ENCODE measurements around the gene HERC3. TPM values are rescaled to one million over a fixed set of nuclear protein-coding genes. Genes with fewer than 3 reads are reported as not detected.

HERC3 gene
- total and polyA plus RNA-seq, 2 donors (not counting 3 experiments of a cell fraction or from before 2014, with no cell fraction given), result 6.3 to 21.2 TPM

DNA sequence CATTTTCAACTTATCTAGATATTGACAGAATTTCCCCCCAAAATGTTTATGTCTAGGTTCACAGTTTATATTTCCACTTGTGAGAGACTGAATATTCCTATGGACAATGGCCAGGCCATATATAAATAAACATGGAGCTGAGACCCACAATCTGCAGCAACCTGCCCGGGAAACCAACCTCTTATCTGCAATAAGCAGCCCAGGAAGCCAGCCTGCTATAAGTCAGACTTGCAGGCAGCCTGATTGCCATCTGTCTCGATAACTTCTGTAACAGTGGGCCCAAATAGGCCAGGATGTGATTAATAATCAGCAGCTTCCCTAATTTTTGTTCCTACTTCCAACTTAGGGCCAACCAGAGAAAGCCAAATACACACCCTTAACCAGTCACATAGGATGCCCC, 110.5 kb downstream of the HERC3 start:
- ChIA-PET POLR2A (no interaction called here), CTCF (interaction anchor here (0.8 to 6.7 kb wide), 3 partner anchors 88 to 321 kb away, joined by 3 to 75 read pairs (median 8); no protein-coding TSS in a partner anchor)

GRCh38 chr4:88705223-88705622, 112.9 kb downstream of the HERC3 start:
- Histone ChIP-seq H3K27ac (ENCODE audit: insufficient read depth, low read depth, low read length) (no peak overlapping the region), H3K27me3 (ENCODE audit: control insufficient read depth in 2 of 2, insufficient read depth in 2 of 2, low read length in 2 of 2) (no peaks in the 10 kb centered on the region), H3K36me3 (ENCODE audit: control insufficient read depth in 2 of 2, extremely low read depth in 1 of 2, insufficient read depth in 2 of 2, low read length in 2 of 2) (no peaks in the 10 kb centered on the region), H3K79me2 (ENCODE audit: control insufficient read depth, insufficient read depth, low read length) (no peaks in the 10 kb centered on the region), H3K4me2 (ENCODE audit: insufficient read depth, low read length) (no peak overlapping the region), H4K20me1 (replicated peaks; ENCODE audit: control insufficient read depth, extremely low read depth, insufficient read depth, low read length) (no peaks in the 10 kb centered on the region), H3K4me1 (ENCODE audit: control insufficient read depth, extremely low read depth, insufficient read depth, low read length) (no peaks in the 10 kb centered on the region), H3K9ac (replicated peaks; ENCODE audit: extremely low read depth, insufficient read depth, low read length) (no peak overlapping the region), H3K4me3 (replicated peaks in 1 of 3; ENCODE audit: insufficient read depth in 1 of 3, low read depth in 1 of 3, low read length in 3 of 3) (no peak overlapping the region), H3K9me3 (replicated peaks; ENCODE audit: control insufficient read depth, insufficient read depth, low read length) (no peaks in the 10 kb centered on the region), H2AFZ (ENCODE audit: low read depth, low read length) (no peak overlapping the region), H3K9me1 (replicated peaks; ENCODE audit: control insufficient read depth, extremely low read depth, insufficient read depth, low read length) (no peaks in the 10 kb centered on the region)
- POLR2A ChIA-PET, result interaction anchor here (0.6 kb wide), 1 partner anchor 318 kb away, joined by 3 read pairs; no protein-coding TSS in a partner anchor
- CTCF ChIA-PET, result interaction anchor here (1.3 to 6.7 kb wide), 7 partner anchors 17 to 318 kb away, joined by 3 to 75 read pairs (median 7); no protein-coding TSS in a partner anchor
- intact Hi-C loops (cut with micrococcal nuclease), result no loop called here
- BruUV-seq (replicated peaks), result no TSS peak
- DNase-seq (ENCODE audit: low read depth, low spot score) (no peak), FAIRE-seq (no peak)
- TF ChIP-seq EZH2 (IDR thresholded peaks at IDR 0.05; ENCODE audit: borderline replicate concordance, low read depth, low read length, severe bottlenecking), result no peak
- no peak for TF ChIP-seq GATA2 (IDR thresholded peaks at IDR 0.05; ENCODE audit: insufficient read depth, insufficient read length, low read depth, low read length)
- no peak for TF ChIP-seq JUN (IDR thresholded peaks at IDR 0.05; ENCODE audit: borderline replicate concordance, insufficient read depth, insufficient read length, low read depth)
- no peak for TF ChIP-seq POLR2AphosphoS5 (IDR thresholded peaks at IDR 0.05; ENCODE audit: insufficient read depth, low read depth, low read length)
- no peak for TF ChIP-seq FOS (IDR thresholded peaks at IDR 0.05; ENCODE audit: borderline replicate concordance, insufficient read depth, low read length)
- TF ChIP-seq POLR2A (IDR thresholded peaks at IDR 0.05; ENCODE audit: low read depth, low read length), result no peak
- TF ChIP-seq, protein P1, sequence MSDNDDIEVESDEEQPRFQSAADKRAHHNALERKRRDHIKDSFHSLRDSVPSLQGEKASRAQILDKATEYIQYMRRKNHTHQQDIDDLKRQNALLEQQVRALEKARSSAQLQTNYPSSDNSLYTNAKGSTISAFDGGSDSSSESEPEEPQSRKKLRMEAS (IDR thresholded peaks at IDR 0.05; ENCODE audit: insufficient read depth, insufficient read length), result no peak
- TF ChIP-seq, protein P2, sequence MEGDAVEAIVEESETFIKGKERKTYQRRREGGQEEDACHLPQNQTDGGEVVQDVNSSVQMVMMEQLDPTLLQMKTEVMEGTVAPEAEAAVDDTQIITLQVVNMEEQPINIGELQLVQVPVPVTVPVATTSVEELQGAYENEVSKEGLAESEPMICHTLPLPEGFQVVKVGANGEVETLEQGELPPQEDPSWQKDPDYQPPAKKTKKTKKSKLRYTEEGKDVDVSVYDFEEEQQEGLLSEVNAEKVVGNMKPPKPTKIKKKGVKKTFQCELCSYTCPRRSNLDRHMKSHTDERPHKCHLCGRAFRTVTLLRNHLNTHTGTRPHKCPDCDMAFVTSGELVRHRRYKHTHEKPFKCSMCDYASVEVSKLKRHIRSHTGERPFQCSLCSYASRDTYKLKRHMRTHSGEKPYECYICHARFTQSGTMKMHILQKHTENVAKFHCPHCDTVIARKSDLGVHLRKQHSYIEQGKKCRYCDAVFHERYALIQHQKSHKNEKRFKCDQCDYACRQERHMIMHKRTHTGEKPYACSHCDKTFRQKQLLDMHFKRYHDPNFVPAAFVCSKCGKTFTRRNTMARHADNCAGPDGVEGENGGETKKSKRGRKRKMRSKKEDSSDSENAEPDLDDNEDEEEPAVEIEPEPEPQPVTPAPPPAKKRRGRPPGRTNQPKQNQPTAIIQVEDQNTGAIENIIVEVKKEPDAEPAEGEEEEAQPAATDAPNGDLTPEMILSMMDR (IDR thresholded peaks at IDR 0.05; ENCODE audit: extremely low read depth in 1 of 2, insufficient read depth in 1 of 2, low read depth in 1 of 2, low read length in 2 of 2), result no peak
- TF ChIP-seq MYC (IDR thresholded peaks at IDR 0.05; ENCODE audit: low read depth, low read length), result no peak
- dilution Hi-C loops (cut with MboI; ENCODE audit: extremely low pct_ligation_motif_present, low sequenced_read_pairs), result no loop called here

More for the DNA sequence above, 110.5 kb downstream of the HERC3 start:
- Histone ChIP-seq H3K4me3 (replicated peaks in 1 of 3; ENCODE audit: insufficient read depth in 1 of 3, low read depth in 1 of 3, low read length in 3 of 3) (no peak overlapping the region), H3K27me3 (ENCODE audit: control insufficient read depth in 2 of 2, insufficient read depth in 2 of 2, low read length in 2 of 2) (no peaks in the 10 kb centered on the region), H3K9me1 (replicated peaks; ENCODE audit: control insufficient read depth, extremely low read depth, insufficient read depth, low read length) (no peaks in the 10 kb centered on the region), H2AFZ (ENCODE audit: low read depth, low read length) (no peak overlapping the region), H3K36me3 (ENCODE audit: control insufficient read depth in 2 of 2, extremely low read depth in 1 of 2, insufficient read depth in 2 of 2, low read length in 2 of 2) (no peaks in the 10 kb centered on the region), H4K20me1 (replicated peaks; ENCODE audit: control insufficient read depth, extremely low read depth, insufficient read depth, low read length) (no peaks in the 10 kb centered on the region), H3K79me2 (ENCODE audit: control insufficient read depth, insufficient read depth, low read length) (no peaks in the 10 kb centered on the region), H3K9me3 (replicated peaks; ENCODE audit: control insufficient read depth, insufficient read depth, low read length) (no peaks in the 10 kb centered on the region), H3K9ac (replicated peaks; ENCODE audit: extremely low read depth, insufficient read depth, low read length) (no peak overlapping the region), H3K27ac (ENCODE audit: insufficient read depth, low read depth, low read length) (no peak overlapping the region), H3K4me1 (ENCODE audit: control insufficient read depth, extremely low read depth, insufficient read depth, low read length) (no peaks in the 10 kb centered on the region), H3K4me2 (ENCODE audit: insufficient read depth, low read length) (no peak overlapping the region)
- intact Hi-C loops (cut with micrococcal nuclease), result no loop called here
- TF ChIP-seq FOS (IDR thresholded peaks at IDR 0.05; ENCODE audit: borderline replicate concordance, insufficient read depth, low read length), result no peak
- no peak for TF ChIP-seq POLR2AphosphoS5 (IDR thresholded peaks at IDR 0.05; ENCODE audit: insufficient read depth, low read depth, low read length)
- TF ChIP-seq GATA2 (IDR thresholded peaks at IDR 0.05; ENCODE audit: insufficient read depth, insufficient read length, low read depth, low read length), result peak; percentile 59
- dilution Hi-C loops (cut with MboI; ENCODE audit: extremely low pct_ligation_motif_present, low sequenced_read_pairs), result no loop called here
- FAIRE-seq, result no peak
- DNase-seq (ENCODE audit: low read depth, low spot score), result peak; percentile 41
- BruUV-seq (replicated peaks), result no TSS peak

All from endothelial cell of umbilical vein (primary cell).